HFF-Myc (cell line): ENCODE results near the gene EHD4.

ENCODE experiments used
- DNase-seq: peaks from one replicate; pipeline ENCODE4 v3.0.0-alpha.2; 2011; ENCODE audit warnings: low read depth; ENCODE audit errors: extremely low read depth
- H3K4me3 ChIP-seq: replicated peaks from 2 replicates; pipeline ENCODE4 v1.5.1; 2011; ENCODE audit warnings: low read depth, mild to moderate bottlenecking, control low read depth, low read length
- TF ChIP-seq, protein P1 (sequence below): IDR thresholded peaks from 2 replicates; pipeline ENCODE4 v1.5.1; 2012; ENCODE audit warnings: mild to moderate bottlenecking, low read depth, low read length, control low read depth; ENCODE audit errors: missing control alignments

Gene EHD4

DNA sequence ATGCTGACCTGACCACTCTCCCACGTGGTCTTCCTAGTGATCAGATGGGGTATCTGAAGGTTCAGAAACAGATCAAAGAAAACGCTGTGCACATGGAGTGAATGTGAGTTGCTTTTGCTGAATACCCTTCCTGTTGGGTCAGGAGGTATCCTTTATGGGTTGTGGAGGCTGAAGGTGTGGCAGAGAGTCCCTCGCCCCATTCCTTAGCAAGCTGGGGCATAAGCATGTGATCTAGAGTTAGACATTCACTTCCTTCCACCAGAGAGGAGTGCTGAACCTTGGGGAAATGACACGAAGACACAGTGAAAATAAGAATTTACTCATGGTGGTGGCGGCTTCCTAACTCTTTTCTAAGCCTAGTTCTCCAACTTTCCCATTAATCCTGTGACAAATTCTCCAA, 50.7 kb downstream of the EHD4 start:
- TF ChIP-seq, protein P1, sequence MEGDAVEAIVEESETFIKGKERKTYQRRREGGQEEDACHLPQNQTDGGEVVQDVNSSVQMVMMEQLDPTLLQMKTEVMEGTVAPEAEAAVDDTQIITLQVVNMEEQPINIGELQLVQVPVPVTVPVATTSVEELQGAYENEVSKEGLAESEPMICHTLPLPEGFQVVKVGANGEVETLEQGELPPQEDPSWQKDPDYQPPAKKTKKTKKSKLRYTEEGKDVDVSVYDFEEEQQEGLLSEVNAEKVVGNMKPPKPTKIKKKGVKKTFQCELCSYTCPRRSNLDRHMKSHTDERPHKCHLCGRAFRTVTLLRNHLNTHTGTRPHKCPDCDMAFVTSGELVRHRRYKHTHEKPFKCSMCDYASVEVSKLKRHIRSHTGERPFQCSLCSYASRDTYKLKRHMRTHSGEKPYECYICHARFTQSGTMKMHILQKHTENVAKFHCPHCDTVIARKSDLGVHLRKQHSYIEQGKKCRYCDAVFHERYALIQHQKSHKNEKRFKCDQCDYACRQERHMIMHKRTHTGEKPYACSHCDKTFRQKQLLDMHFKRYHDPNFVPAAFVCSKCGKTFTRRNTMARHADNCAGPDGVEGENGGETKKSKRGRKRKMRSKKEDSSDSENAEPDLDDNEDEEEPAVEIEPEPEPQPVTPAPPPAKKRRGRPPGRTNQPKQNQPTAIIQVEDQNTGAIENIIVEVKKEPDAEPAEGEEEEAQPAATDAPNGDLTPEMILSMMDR = no peak
- no peak for DNase-seq
- no peak overlapping the region for H3K4me3 ChIP-seq

DNA sequence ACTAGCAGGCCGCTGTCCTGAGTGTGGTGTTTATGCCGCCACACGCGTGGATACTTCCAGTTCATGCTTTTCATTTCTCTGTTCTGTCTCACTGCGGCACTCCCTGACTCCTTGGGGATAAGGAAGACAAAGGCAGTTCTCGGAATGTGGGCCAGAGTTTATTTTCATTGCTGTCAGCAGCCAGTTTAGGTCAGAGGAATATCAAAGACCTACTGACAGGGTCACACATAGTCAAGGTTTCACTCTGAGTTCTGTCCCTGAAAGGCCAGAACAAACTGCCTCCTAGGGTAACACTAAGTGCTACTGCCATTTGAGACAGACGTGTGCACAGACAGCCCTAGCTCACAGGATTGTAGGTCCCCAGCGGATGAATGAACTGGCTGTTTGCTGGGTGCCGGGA, 51.2 kb downstream of the EHD4 start:
- no peak for DNase-seq
- H3K4me3 ChIP-seq = no peak overlapping the region
- TF ChIP-seq, protein P1 = no peak

GRCh38 chr15:41919954-41920538, 52.3 kb downstream of the EHD4 start:
- TF ChIP-seq, protein P1 = no peak
- DNase-seq = no peak

GRCh38 chr15:41919201-41919820, 53.0 kb downstream of the EHD4 start:
- DNase-seq = no peak
- TF ChIP-seq, protein P1 = no peak
- no peak overlapping the region for H3K4me3 ChIP-seq

More at GRCh38 chr15:41919954-41920538, 52.3 kb downstream of the EHD4 start:
- no peak overlapping the region for H3K4me3 ChIP-seq

GRCh38 chr15:41918506-41919126, 53.7 kb downstream of the EHD4 start:
- DNase-seq = no peak
- H3K4me3 ChIP-seq = no peak overlapping the region
- TF ChIP-seq, protein P1 = no peak

GRCh38 chr15:41917767-41918430, 54.5 kb downstream of the EHD4 start:
- peak; percentile 67 for DNase-seq
- TF ChIP-seq, protein P1 = no peak
- H3K4me3 ChIP-seq = no peak overlapping the region
